MCF 10A (cell line): ENCODE results near the gene CCDC85C. TPM values are rescaled to one million over a fixed set of nuclear protein-coding genes. Genes with fewer than 3 reads are reported as not detected.

Experiments
- BruUV-seq: library from RNA; stranded (reverse); fragments of 400-500 nt; replicated peaks from 2 replicates; lab custom pipeline; 2021; lab: Mats Ljungman, UMichigan
- CTCF ChIA-PET: fragments of 300-600 bp; sonication (Branson Sonifier 250); formaldehyde crosslinking; extraction: SDS; loops from one replicate; lab custom pipeline; 2021; ENCODE audit warnings: antibody characterized with exemption, inconsistent platforms; lab: Yijun Ruan, JAX
- POLR2A ChIA-PET: fragments of 300-600, 350-650 bp; sonication (Branson Sonifier 250); formaldehyde crosslinking; extraction: SDS; loops from one replicate; lab custom pipeline; 2020; ENCODE audit warnings: antibody characterized with exemption, inconsistent platforms; lab: Yijun Ruan, JAX
- DNase-seq: peaks from one replicate; pipeline ENCODE4 v3.0.0-alpha.2; 2018; ENCODE audit not compliant: unreplicated experiment
- H3K27ac Mint-ChIP-seq: one replicate; pipeline ENCODE4 v1.8.0; 2022; ENCODE audit warnings: mild to moderate bottlenecking, low read depth, mixed read lengths; ENCODE audit not compliant: unreplicated experiment
- H3K27me3 Mint-ChIP-seq: one replicate; pipeline ENCODE4 v1.8.0; 2022; ENCODE audit warnings: mixed read lengths; ENCODE audit not compliant: insufficient read depth, unreplicated experiment
- H3K36me3 Mint-ChIP-seq: one replicate; pipeline ENCODE4 v1.8.0; 2022; ENCODE audit warnings: mild to moderate bottlenecking, moderate library complexity, mixed read lengths; ENCODE audit not compliant: insufficient read depth, unreplicated experiment
- H3K4me1 Mint-ChIP-seq: one replicate; pipeline ENCODE4 v1.8.0; 2022; ENCODE audit warnings: mixed read lengths; ENCODE audit not compliant: insufficient read depth, unreplicated experiment
- H3K4me3 Mint-ChIP-seq: one replicate; pipeline ENCODE4 v1.8.0; 2022; ENCODE audit warnings: mild to moderate bottlenecking, moderate library complexity, mixed read lengths; ENCODE audit not compliant: unreplicated experiment
- H3K9me3 Mint-ChIP-seq: one replicate; pipeline ENCODE4 v1.8.0; 2022; ENCODE audit warnings: mixed read lengths; ENCODE audit not compliant: unreplicated experiment
- intact Hi-C: fragments of 100-400 bp; cut with micrococcal nuclease; formaldehyde crosslinking; loops from 2 replicates; pipeline ENCODE4 v1.14.1; 2022
- total RNA-seq: library from RNA; stranded (reverse); gene quantifications from 2 replicates; pipeline ENCODE4 v1.2.3, GENCODE V29; 2022
- TF ChIP-seq, protein P1 (sequence below): fragments of 200-600 bp; IDR thresholded peaks from one replicate; pipeline ENCODE4 v1.8.0; 2022; ENCODE audit warnings: antibody characterized with exemption, mild to moderate bottlenecking; ENCODE audit not compliant: unreplicated experiment

Gene CCDC85C
- total RNA-seq, 1 experiment from 2014 or later: 29.9 TPM

GRCh38 chr14:99467336-99468078 is 136.5 kb downstream of the CCDC85C start:
- no peaks in the 10 kb centered on the region for H3K9me3 Mint-ChIP-seq

DNA sequence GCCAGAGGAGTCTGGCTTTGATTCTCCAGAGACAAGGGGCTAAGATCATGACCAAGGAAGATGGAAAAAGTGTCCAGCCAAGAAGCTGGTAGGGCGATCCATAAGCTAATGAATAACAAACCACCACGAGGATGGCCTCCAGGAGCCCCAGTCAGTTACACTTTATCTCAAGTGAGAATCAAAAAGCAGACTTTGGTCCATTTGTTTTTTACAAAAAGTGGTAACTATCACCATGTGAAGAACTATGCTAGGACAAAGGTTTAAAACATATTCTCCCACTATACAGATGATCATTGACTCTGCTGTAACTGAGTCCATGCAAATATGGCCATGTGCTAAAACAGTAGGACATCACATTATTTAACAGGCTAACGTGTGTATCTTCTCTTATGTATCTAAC is 137.2 kb downstream of the CCDC85C start:
- DNase-seq: no peak
- TF ChIP-seq, protein P1, sequence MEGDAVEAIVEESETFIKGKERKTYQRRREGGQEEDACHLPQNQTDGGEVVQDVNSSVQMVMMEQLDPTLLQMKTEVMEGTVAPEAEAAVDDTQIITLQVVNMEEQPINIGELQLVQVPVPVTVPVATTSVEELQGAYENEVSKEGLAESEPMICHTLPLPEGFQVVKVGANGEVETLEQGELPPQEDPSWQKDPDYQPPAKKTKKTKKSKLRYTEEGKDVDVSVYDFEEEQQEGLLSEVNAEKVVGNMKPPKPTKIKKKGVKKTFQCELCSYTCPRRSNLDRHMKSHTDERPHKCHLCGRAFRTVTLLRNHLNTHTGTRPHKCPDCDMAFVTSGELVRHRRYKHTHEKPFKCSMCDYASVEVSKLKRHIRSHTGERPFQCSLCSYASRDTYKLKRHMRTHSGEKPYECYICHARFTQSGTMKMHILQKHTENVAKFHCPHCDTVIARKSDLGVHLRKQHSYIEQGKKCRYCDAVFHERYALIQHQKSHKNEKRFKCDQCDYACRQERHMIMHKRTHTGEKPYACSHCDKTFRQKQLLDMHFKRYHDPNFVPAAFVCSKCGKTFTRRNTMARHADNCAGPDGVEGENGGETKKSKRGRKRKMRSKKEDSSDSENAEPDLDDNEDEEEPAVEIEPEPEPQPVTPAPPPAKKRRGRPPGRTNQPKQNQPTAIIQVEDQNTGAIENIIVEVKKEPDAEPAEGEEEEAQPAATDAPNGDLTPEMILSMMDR: no peak
- Mint-ChIP-seq H3K27me3 (no peaks in the 10 kb centered on the region), H3K9me3 (no peaks in the 10 kb centered on the region), H3K27ac (no peak overlapping the region), H3K4me3 (no peak overlapping the region), H3K36me3 (peaks cover 30% of the 10 kb centered on the region), H3K4me1 (peaks cover 16% of the 10 kb centered on the region)
- BruUV-seq: no TSS peak
- POLR2A ChIA-PET: no interaction called here
- CTCF ChIA-PET: no interaction called here
- intact Hi-C loops: no loop called here

More at GRCh38 chr14:99467336-99468078, 136.5 kb downstream of the CCDC85C start:
- Mint-ChIP-seq H3K27ac (no peak overlapping the region), H3K27me3 (no peaks in the 10 kb centered on the region), H3K4me1 (peaks cover 10% of the 10 kb centered on the region), H3K36me3 (peaks cover 22% of the 10 kb centered on the region), H3K4me3 (no peak overlapping the region)
- TF ChIP-seq, protein P1: no peak
- ChIA-PET POLR2A (interaction anchor here (1.0 kb wide), 1 partner anchor 15 kb away, joined by 3 read pairs; no protein-coding TSS in a partner anchor), CTCF (no interaction called here)
- no TSS peak for BruUV-seq
- intact Hi-C loops: no loop called here
- DNase-seq: no peak

DNA sequence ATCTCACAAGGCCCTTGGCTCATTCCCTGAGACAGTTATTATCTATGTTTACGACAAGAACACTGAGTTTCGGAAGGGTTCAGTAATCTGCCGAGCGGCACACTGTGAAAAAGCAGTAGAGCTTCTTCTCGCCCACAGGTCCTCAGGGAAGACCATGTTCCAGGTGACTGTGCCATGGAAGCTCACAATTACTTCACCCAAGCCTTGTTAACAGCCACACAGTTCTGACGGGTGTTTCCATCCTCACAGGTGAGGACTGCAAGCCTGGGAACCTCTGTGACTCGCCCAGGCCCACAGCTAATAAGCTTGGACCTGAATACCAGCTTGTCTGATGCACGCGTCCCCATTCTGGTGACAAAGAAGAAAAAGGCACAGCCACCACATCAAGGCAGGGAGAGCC is 138.7 kb downstream of the CCDC85C start:
- H3K27me3 Mint-ChIP-seq: no peaks in the 10 kb centered on the region
- H3K4me1 Mint-ChIP-seq: peaks cover 25% of the 10 kb centered on the region
- DNase-seq: no peak
- no peaks in the 10 kb centered on the region for H3K9me3 Mint-ChIP-seq
- CTCF ChIA-PET: interaction anchor here (0.6 kb wide), 1 partner anchor 337 kb away, joined by 3 read pairs; no protein-coding TSS in a partner anchor
- intact Hi-C loops: no loop called here
- POLR2A ChIA-PET: interaction anchor here (0.5 kb wide), 1 partner anchor 16 kb away, joined by 3 read pairs; the partner anchor contains the start of gene CCNK
- no TSS peak for BruUV-seq
- H3K4me3 Mint-ChIP-seq: no peak overlapping the region
- peaks cover 44% of the 10 kb centered on the region for H3K36me3 Mint-ChIP-seq
- TF ChIP-seq, protein P1: no peak
- no peak overlapping the region for H3K27ac Mint-ChIP-seq

DNA sequence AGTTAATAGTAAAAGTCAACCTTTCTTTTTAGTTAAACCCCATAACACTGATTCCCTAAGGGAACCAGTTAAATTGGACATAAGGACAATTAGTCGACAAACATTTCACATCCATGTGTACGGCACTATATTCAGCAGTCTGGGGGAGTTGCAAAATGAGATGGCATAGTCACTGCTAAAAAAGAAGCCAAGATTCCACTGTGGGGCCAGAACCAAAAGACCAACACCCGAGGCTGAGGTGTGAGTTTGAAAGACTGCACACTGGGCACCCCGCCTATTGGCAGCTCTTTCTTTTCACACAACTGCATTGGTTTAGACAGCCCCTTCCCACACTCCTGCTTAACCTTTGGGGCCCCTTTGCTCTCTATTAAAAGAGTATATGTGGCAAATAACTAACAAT is 140.0 kb downstream of the CCDC85C start:
- POLR2A ChIA-PET: interaction anchor here (3.4 kb wide), 1 partner anchor 17 kb away, joined by 24 read pairs; the partner anchor contains the start of genes CCNK and SETD3
- CTCF ChIA-PET: no interaction called here
- H3K4me1 Mint-ChIP-seq: peaks cover 25% of the 10 kb centered on the region

More for the DNA sequence above, 140.0 kb downstream of the CCDC85C start:
- H3K27ac Mint-ChIP-seq: no peak overlapping the region
- peaks cover 51% of the 10 kb centered on the region for H3K36me3 Mint-ChIP-seq
- no peak overlapping the region for H3K4me3 Mint-ChIP-seq
- no peaks in the 10 kb centered on the region for H3K27me3 Mint-ChIP-seq
- H3K9me3 Mint-ChIP-seq: no peaks in the 10 kb centered on the region
- intact Hi-C loops: no loop called here
- no peak for DNase-seq
- BruUV-seq: no TSS peak
- TF ChIP-seq, protein P1: no peak
